Heart left ventricle (tissue), 13 donors: ENCODE data around the gene PPP1R8.

Experiments used
- POLR2A ChIP-seq, 2 donors: fragments of 450-650 bp; IDR thresholded peaks; one replicate each; pipeline ENCODE4 v1.6.1; 2017; ENCODE audit warnings: antibody characterized with exemption in 2 of 2, mild to moderate bottlenecking in 2 of 2, moderate library complexity in 2 of 2
- TF ChIP-seq, protein P1 (sequence below), 12 donors: fragments of 200-600 bp; sonication (generic) in 4 of 12; IDR thresholded peaks; one replicate each; pipeline versions ENCODE4 v1.5.0 to v1.8.0; 2018 to 2022; ENCODE audit warnings: antibody characterized with exemption in 12 of 12, mild to moderate bottlenecking in 5 of 12
- donor health status: ischemic (EF 13 %, LVEDD 7.1; RV severe dilation, severe dysfunction).
- donor health status: DM: no; HTN: yes; CAD: no.
- donor health status: DM: no; HTN: no; CAD: no.
- donor health status: ischemic (EF 25% LVEDD 6.9; RV normal size, moderate dysfunction).
- donor health status: ischemic (EF 25% LVEDD 5.7; RV mildly dilated, moderate dysfunction).
- donor health status: ischemic (EF 35%, LVEDD 5.7; RV mildly dilated, moderate dysfunction).
- donor health status: nonischemic (EF 11% LVEDD 7.7; RV severe dilation, severe dysfunction).
- donor health status: DM: yes; HTN: yes; CAD: no.
- donor health status: PGD.
- donor health status: ischemic (EF 29% LVEDD 5.4; RV normal size, mild dysfunction).
- donor health status: nonischemic (EF 23%, LVEDD 6.1; RV moderate dilation, normal function).

DNA sequence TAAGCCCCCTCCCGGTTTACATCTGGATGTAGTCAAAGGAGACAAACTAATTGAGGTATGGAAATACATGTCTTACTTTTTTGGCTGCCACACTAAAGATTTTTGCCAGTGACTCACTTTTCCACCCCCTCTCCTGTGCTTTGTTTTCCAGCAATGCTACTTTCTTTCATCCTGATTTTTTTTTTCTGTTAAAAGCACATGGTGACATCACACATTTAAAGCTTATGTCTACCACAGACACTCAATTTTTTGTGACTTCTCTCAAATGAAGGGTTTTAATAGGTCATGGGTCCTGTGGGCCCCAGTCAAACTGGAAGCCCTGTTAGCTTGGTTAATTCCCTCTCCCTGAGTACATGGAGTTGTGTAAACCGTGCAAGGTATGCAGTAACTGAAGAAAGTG lies 2.2 kb downstream of the PPP1R8 start:
- TF ChIP-seq, protein P1, sequence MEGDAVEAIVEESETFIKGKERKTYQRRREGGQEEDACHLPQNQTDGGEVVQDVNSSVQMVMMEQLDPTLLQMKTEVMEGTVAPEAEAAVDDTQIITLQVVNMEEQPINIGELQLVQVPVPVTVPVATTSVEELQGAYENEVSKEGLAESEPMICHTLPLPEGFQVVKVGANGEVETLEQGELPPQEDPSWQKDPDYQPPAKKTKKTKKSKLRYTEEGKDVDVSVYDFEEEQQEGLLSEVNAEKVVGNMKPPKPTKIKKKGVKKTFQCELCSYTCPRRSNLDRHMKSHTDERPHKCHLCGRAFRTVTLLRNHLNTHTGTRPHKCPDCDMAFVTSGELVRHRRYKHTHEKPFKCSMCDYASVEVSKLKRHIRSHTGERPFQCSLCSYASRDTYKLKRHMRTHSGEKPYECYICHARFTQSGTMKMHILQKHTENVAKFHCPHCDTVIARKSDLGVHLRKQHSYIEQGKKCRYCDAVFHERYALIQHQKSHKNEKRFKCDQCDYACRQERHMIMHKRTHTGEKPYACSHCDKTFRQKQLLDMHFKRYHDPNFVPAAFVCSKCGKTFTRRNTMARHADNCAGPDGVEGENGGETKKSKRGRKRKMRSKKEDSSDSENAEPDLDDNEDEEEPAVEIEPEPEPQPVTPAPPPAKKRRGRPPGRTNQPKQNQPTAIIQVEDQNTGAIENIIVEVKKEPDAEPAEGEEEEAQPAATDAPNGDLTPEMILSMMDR (IDR thresholded peaks at IDR 0.05) = no peak
- no peak for TF ChIP-seq POLR2A (IDR thresholded peaks at IDR 0.05)
